ENCODE results near the gene COMT.

The COMT gene

GRCh38 chr22:20015187-20015625 is 73.6 kb downstream of the COMT start:
- Histone ChIP-seq H3K9ac (ENCODE audit: low read length) (no peak overlapping the region), H4K12ac (ENCODE audit: low read depth, low read length) (no peak overlapping the region), H3K4ac (ENCODE audit: low read depth, low read length) (no peak overlapping the region), H3K4me1 (ENCODE audit: control insufficient read depth in 1 of 2, insufficient read depth in 2 of 2, low read length in 2 of 2) (peaks cover 3 to 4% of the 10 kb centered on the region in 2 experiments), H3K4me2 (ENCODE audit: low read length) (no peak overlapping the region), H4K8ac (ENCODE audit: low read depth, low read length) (no peak overlapping the region), H2AFZ (ENCODE audit: insufficient read depth, low read length, poor library complexity) (no peak overlapping the region), H3K27ac (ENCODE audit: low read depth, low read length) (no peak overlapping the region), H3K18ac (ENCODE audit: low read length) (no peak overlapping the region), H3K4me3 (ENCODE audit: low read depth, low read length) (no peak overlapping the region), H3K36me3 (ENCODE audit: control insufficient read depth in 1 of 2, insufficient read depth in 2 of 2, low read length in 2 of 2) (no peaks in the 10 kb centered on the region), H3K27me3 (ENCODE audit: insufficient read depth, low read length) (peaks cover 15% of the 10 kb centered on the region), H3K79me1 (ENCODE audit: low read length) (no peaks in the 10 kb centered on the region), H2BK12ac (ENCODE audit: low read length) (no peak overlapping the region), H2BK5ac (ENCODE audit: low read depth, low read length, poor library complexity) (no peak overlapping the region), H3K9me3 (ENCODE audit: insufficient read depth, low read depth, low read length) (peaks cover 7% of the 10 kb centered on the region), H4K91ac (ENCODE audit: low read depth, low read length) (no peak overlapping the region), H3K14ac (ENCODE audit: low read length) (no peak overlapping the region), H2AK5ac (ENCODE audit: low read length) (no peak overlapping the region), H3K23ac (ENCODE audit: low read length) (no peak overlapping the region), H2BK120ac (ENCODE audit: insufficient read depth, low read length, poor library complexity) (no peak overlapping the region), H3K79me2 (ENCODE audit: control insufficient read depth, insufficient read depth, low read length, poor library complexity) (no peaks in the 10 kb centered on the region)
- no peak for DNase-seq
- no CpG with 5 or more reads among the region's 10 CpGs for WGBS (ENCODE audit: extremely low coverage, insufficient coverage, insufficient read length)

DNA sequence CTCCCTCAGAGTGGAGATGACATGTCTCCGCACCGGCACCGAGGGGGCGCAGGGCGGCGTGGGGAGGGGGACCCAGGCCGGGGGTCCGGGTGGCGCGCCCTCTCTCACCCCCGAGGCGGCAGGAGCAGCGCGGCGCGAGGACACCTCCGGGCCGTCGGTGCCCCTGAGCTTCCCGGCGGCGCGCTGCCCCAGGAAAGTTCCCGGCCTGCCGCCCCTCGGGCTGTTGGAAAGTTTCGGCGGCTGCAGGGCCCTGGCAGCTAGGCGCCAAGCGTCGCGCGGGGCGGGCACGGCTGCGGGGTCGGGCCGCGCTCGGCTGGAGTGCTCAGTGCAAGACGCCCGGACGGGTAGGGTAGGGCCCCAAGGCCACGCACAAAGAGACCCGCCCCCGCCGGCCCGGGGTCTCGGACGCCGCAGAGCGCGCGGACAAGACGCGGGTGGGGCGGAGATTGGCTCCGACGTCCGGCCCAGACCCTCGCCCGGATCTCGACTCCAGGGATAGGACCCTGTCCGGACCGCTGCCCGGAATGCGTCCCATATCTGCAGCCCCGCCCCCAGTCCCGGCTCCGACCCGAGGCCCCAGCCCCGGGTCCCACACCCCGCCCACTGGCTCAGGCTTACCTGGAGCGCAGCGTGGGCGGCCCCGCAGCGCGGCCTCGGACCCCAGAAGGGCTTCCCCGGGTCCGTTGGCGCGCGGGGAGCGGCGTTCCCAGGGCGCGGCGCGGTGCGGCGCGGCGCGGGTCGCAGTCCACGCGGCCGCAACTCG is 74.6 kb downstream of the COMT start:
- H3K79me2 ChIP-seq (ENCODE audit: control insufficient read depth, insufficient read depth, low read length, poor library complexity): peaks cover 4% of the 10 kb centered on the region
- H4K12ac ChIP-seq (ENCODE audit: low read depth, low read length): no peak overlapping the region
- no peak overlapping the region for H3K23ac ChIP-seq (ENCODE audit: low read length)
- peaks cover 7% of the 10 kb centered on the region for H3K9me3 ChIP-seq (ENCODE audit: insufficient read depth, low read depth, low read length)
- peak; percentile 16 to 47 for DNase-seq
- H3K27me3 ChIP-seq (ENCODE audit: insufficient read depth, low read length): peaks cover 15% of the 10 kb centered on the region
- H2BK12ac ChIP-seq (ENCODE audit: low read length): no peak overlapping the region
- peak overlapping the region; percentile 64 for H2AFZ ChIP-seq (ENCODE audit: insufficient read depth, low read length, poor library complexity)
- H3K4me2 ChIP-seq (ENCODE audit: low read length): peak overlapping the region; percentile 95
- no peak overlapping the region for H3K27ac ChIP-seq (ENCODE audit: low read depth, low read length)
- peak overlapping the region; percentile 51 for H3K18ac ChIP-seq (ENCODE audit: low read length)
- H2BK120ac ChIP-seq (ENCODE audit: insufficient read depth, low read length, poor library complexity): no peak overlapping the region
- H3K4me3 ChIP-seq (ENCODE audit: low read depth, low read length): peak overlapping the region; percentile 76
- H4K8ac ChIP-seq (ENCODE audit: low read depth, low read length): no peak overlapping the region
- no peaks in the 10 kb centered on the region for H3K36me3 ChIP-seq (ENCODE audit: control insufficient read depth in 1 of 2, insufficient read depth in 2 of 2, low read length in 2 of 2)
- H4K91ac ChIP-seq (ENCODE audit: low read depth, low read length): peak overlapping the region; percentile 30
- H2AK5ac ChIP-seq (ENCODE audit: low read length): no peak overlapping the region
- no peak overlapping the region for H3K14ac ChIP-seq (ENCODE audit: low read length)
- no peak overlapping the region for H3K4ac ChIP-seq (ENCODE audit: low read depth, low read length)
- no peak overlapping the region for H2BK5ac ChIP-seq (ENCODE audit: low read depth, low read length, poor library complexity)
- peaks cover 7% of the 10 kb centered on the region for H3K79me1 ChIP-seq (ENCODE audit: low read length)
- no peak overlapping the region for H3K9ac ChIP-seq (ENCODE audit: low read length)
- H3K4me1 ChIP-seq (ENCODE audit: control insufficient read depth in 1 of 2, insufficient read depth in 2 of 2, low read length in 2 of 2): peaks cover 6 to 8% of the 10 kb centered on the region in 2 experiments
- WGBS (ENCODE audit: extremely low coverage, insufficient coverage, insufficient read length): no CpG with 5 or more reads among the region's 101 CpGs

GRCh38 chr22:20016734-20017621 is 75.4 kb downstream of the COMT start, which contains the start of gene ARVCF:
Gene ARVCF, minus strand, starts transcription at chr22:20016823. Its CDS starts 26,029 bp downstream, at chr22:19990794.
- H3K36me3 ChIP-seq (ENCODE audit: control insufficient read depth in 1 of 2, insufficient read depth in 2 of 2, low read length in 2 of 2): no peaks in the 10 kb centered on the region
- no peak within 1 kb of the TSS for H4K12ac ChIP-seq (ENCODE audit: low read depth, low read length)
- H3K79me2 ChIP-seq (ENCODE audit: control insufficient read depth, insufficient read depth, low read length, poor library complexity): peaks cover 6% of the 10 kb centered on the region
- H3K4ac ChIP-seq (ENCODE audit: low read depth, low read length): no peak within 1 kb of the TSS
- no peak within 1 kb of the TSS for H2AK5ac ChIP-seq (ENCODE audit: low read length)
- H2BK5ac ChIP-seq (ENCODE audit: low read depth, low read length, poor library complexity): no peak within 1 kb of the TSS
- no peak within 1 kb of the TSS for H3K9ac ChIP-seq (ENCODE audit: low read length)
- peak within 1 kb of the TSS; percentile 95 for H3K4me2 ChIP-seq (ENCODE audit: low read length)
- H3K23ac ChIP-seq (ENCODE audit: low read length): no peak within 1 kb of the TSS
- H3K4me3 ChIP-seq (ENCODE audit: low read depth, low read length): peak within 1 kb of the TSS; percentile 76
- H2BK120ac ChIP-seq (ENCODE audit: insufficient read depth, low read length, poor library complexity): no peak within 1 kb of the TSS
- peak; percentile 88 to 98 for DNase-seq
- no peak within 1 kb of the TSS for H3K14ac ChIP-seq (ENCODE audit: low read length)
- peaks cover 15% of the 10 kb centered on the region for H3K27me3 ChIP-seq (ENCODE audit: insufficient read depth, low read length)
- H3K18ac ChIP-seq (ENCODE audit: low read length): peak within 1 kb of the TSS; percentile 51
- peaks cover 9% of the 10 kb centered on the region for H3K79me1 ChIP-seq (ENCODE audit: low read length)
- peak within 1 kb of the TSS; percentile 30 for H4K91ac ChIP-seq (ENCODE audit: low read depth, low read length)
- no CpG with 5 or more reads among the region's 79 CpGs for WGBS (ENCODE audit: extremely low coverage, insufficient coverage, insufficient read length)
- peak within 1 kb of the TSS; percentile 5 for H4K8ac ChIP-seq (ENCODE audit: low read depth, low read length)
- H2BK12ac ChIP-seq (ENCODE audit: low read length): no peak within 1 kb of the TSS
- H2AFZ ChIP-seq (ENCODE audit: insufficient read depth, low read length, poor library complexity): peak within 1 kb of the TSS; percentile 69
- H3K27ac ChIP-seq (ENCODE audit: low read depth, low read length): no peak within 1 kb of the TSS
- peaks cover 7% of the 10 kb centered on the region for H3K9me3 ChIP-seq (ENCODE audit: insufficient read depth, low read depth, low read length)
- peaks cover 14% of the 10 kb centered on the region in 2 experiments for H3K4me1 ChIP-seq (ENCODE audit: control insufficient read depth in 1 of 2, insufficient read depth in 2 of 2, low read length in 2 of 2)

DNA sequence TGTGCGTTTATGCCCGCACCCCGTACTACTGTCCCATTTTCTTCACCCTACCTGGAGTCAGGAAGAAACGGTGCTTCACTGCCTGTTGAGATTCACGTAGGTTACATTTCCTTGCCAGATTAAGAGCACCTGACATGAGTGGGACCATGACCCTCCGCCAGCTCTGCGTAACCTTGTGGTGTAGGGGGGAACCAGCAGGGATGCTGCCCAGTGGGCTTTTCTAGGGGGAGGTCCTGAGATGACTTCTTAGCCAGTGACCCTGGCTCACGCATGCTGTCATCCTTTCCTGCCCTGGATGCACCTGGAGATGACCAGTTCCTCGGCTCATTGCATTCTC is 76.0 kb downstream of the COMT start:
- H2BK120ac ChIP-seq (ENCODE audit: insufficient read depth, low read length, poor library complexity): no peak overlapping the region
- no peak overlapping the region for H3K27ac ChIP-seq (ENCODE audit: low read depth, low read length)
- no peaks in the 10 kb centered on the region for H3K36me3 ChIP-seq (ENCODE audit: control insufficient read depth in 1 of 2, insufficient read depth in 2 of 2, low read length in 2 of 2)
- H3K4ac ChIP-seq (ENCODE audit: low read depth, low read length): no peak overlapping the region
- no peak overlapping the region for H3K9ac ChIP-seq (ENCODE audit: low read length)
- no CpG with 5 or more reads among the region's 9 CpGs for WGBS (ENCODE audit: extremely low coverage, insufficient coverage, insufficient read length)
- peaks cover 5% of the 10 kb centered on the region for H3K9me3 ChIP-seq (ENCODE audit: insufficient read depth, low read depth, low read length)
- no peak for DNase-seq
- H3K4me1 ChIP-seq (ENCODE audit: control insufficient read depth in 1 of 2, insufficient read depth in 2 of 2, low read length in 2 of 2): peaks cover 15% of the 10 kb centered on the region in 2 experiments
- no peak overlapping the region for H2AK5ac ChIP-seq (ENCODE audit: low read length)
- H3K4me2 ChIP-seq (ENCODE audit: low read length): no peak overlapping the region
- H3K27me3 ChIP-seq (ENCODE audit: insufficient read depth, low read length): peaks cover 15% of the 10 kb centered on the region
- H3K79me2 ChIP-seq (ENCODE audit: control insufficient read depth, insufficient read depth, low read length, poor library complexity): peaks cover 6% of the 10 kb centered on the region
- H4K91ac ChIP-seq (ENCODE audit: low read depth, low read length): no peak overlapping the region
- H2BK12ac ChIP-seq (ENCODE audit: low read length): no peak overlapping the region
- H2BK5ac ChIP-seq (ENCODE audit: low read depth, low read length, poor library complexity): no peak overlapping the region
- no peak overlapping the region for H3K18ac ChIP-seq (ENCODE audit: low read length)
- no peak overlapping the region for H2AFZ ChIP-seq (ENCODE audit: insufficient read depth, low read length, poor library complexity)
- H4K12ac ChIP-seq (ENCODE audit: low read depth, low read length): no peak overlapping the region
- peaks cover 9% of the 10 kb centered on the region for H3K79me1 ChIP-seq (ENCODE audit: low read length)
- no peak overlapping the region for H3K23ac ChIP-seq (ENCODE audit: low read length)
- no peak overlapping the region for H4K8ac ChIP-seq (ENCODE audit: low read depth, low read length)
- no peak overlapping the region for H3K14ac ChIP-seq (ENCODE audit: low read length)
- H3K4me3 ChIP-seq (ENCODE audit: low read depth, low read length): no peak overlapping the region
